Peyer's patch (tissue), 4 donors: ENCODE results near the gene MARCHF6.

Source experiments
- CTCF ChIP-seq, 6 experiments: fragments of 450-650 bp in 4 of 6; fragments of 200-600 bp in 2 of 6; sonication (generic) in 1 of 6; IDR thresholded peaks; one replicate each; pipeline ENCODE4 v1.5.1; 2017 to 2019; ENCODE audit warnings: antibody characterized with exemption in 6 of 6, mild to moderate bottlenecking in 3 of 6, moderate library complexity in 1 of 6
- POLR2A ChIP-seq, 2 donors: fragments of 450-650 bp; IDR thresholded peaks; one replicate each; pipeline ENCODE4 v1.5.1; 2017; ENCODE audit warnings: antibody characterized with exemption in 2 of 2, mild to moderate bottlenecking in 2 of 2, moderate library complexity in 2 of 2

GRCh38 chr5:10337986-10338385 lies 15.5 kb upstream of the MARCHF6 start:
- TF ChIP-seq POLR2A (IDR thresholded peaks at IDR 0.05): no peak
- no peak for TF ChIP-seq CTCF (IDR thresholded peaks at IDR 0.05)
